Measurements from ENCODE around the gene FAM107B. TPM values are rescaled to one million over a fixed set of nuclear protein-coding genes. Genes with fewer than 3 reads are reported as not detected.

Gene FAM107B
- total RNA-seq, 1 experiment from 2014 or later: 24.5 TPM

DNA sequence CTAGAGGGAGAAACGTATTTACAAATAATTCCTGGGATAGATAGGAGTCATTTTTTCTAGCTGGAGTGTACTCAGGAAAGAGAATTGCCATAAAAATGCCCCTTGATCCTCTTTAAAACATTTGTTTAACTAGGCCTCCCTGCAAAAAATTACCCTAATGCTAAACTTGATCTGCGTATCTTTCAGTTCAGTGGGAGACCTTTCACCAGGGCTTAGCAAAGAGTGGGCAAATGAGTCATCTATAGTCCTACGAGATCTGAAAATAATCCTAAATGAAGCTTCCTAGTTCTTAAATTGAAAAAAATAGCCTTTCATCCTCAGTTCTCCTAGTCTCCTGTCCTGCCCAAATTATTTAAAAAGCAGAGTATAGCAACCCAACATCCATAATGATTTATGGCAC lies 245.3 kb downstream of the FAM107B start:
- no peak for TF ChIP-seq CTCF (conservative IDR thresholded peaks at IDR 0.05)
- Mint-ChIP-seq H3K27me3 (ENCODE audit: low read depth) (no peaks in the 10 kb centered on the region), H3K36me3 (ENCODE audit: insufficient read depth in 1 of 3, low read depth in 3 of 3) (peaks cover 2 to 9% (median 8%) of the 10 kb centered on the region in 3 experiments; a peak in 5 of 7 replicates), H3K27ac (no peak overlapping the region), H3K4me3 (no peak overlapping the region), H3K9me3 (no peaks in the 10 kb centered on the region), H3K4me1 (peaks cover 13% of the 10 kb centered on the region in 2 experiments; a peak in 3 of 4 replicates)
- Histone ChIP-seq H4K5ac (ENCODE audit: insufficient read length, low read depth, low read length) (no peak overlapping the region), H2BK120ac (ENCODE audit: low read depth, low read length, poor library complexity, severe bottlenecking) (no peak overlapping the region), H2AK5ac (ENCODE audit: insufficient read length, low read length) (no peak overlapping the region), H3K4me1 (ENCODE audit: insufficient read depth, low read length) (no peaks in the 10 kb centered on the region), H3K14ac (ENCODE audit: insufficient read depth, low read length) (no peak overlapping the region), H4K91ac (ENCODE audit: insufficient read length, low read depth, low read length) (no peak overlapping the region), H3T11ph (ENCODE audit: low read length) (no peak overlapping the region), H2AFZ (ENCODE audit: low read length) (no peak overlapping the region), H3K4ac (ENCODE audit: low read depth, low read length) (no peak overlapping the region), H3K27ac (ENCODE audit: insufficient read length, low read depth, low read length) (no peak overlapping the region), H3K79me1 (ENCODE audit: insufficient read depth, low read depth, low read length, poor library complexity, severe bottlenecking) (no peaks in the 10 kb centered on the region), H3K9ac (ENCODE audit: extremely low read depth, insufficient read length, low read length) (no peak overlapping the region), H2BK20ac (ENCODE audit: low read depth, low read length, poor library complexity, severe bottlenecking) (no peak overlapping the region), H3K27me3 (ENCODE audit: insufficient read depth, low read length) (no peaks in the 10 kb centered on the region), H4K8ac (replicated peaks; ENCODE audit: insufficient read length, low read depth, low read length) (no peak overlapping the region), H3K9me3 (ENCODE audit: control insufficient read depth, low read depth, low read length) (no peaks in the 10 kb centered on the region), H2BK12ac (ENCODE audit: insufficient read length, low read depth, low read length) (no peak overlapping the region), H3K56ac (ENCODE audit: insufficient read length, low read depth, low read length) (no peak overlapping the region), H3K79me2 (ENCODE audit: insufficient read depth, low read length) (peaks cover 3% of the 10 kb centered on the region; the same call in 1 of the 2 replicates), H2BK5ac (ENCODE audit: insufficient read length, low read length) (no peak overlapping the region), H4K20me1 (ENCODE audit: control insufficient read depth, insufficient read depth, insufficient read length) (no peaks in the 10 kb centered on the region), H3K4me2 (ENCODE audit: insufficient read depth, insufficient read length, low read length) (no peak overlapping the region), H2BK15ac (ENCODE audit: low read depth, low read length) (no peak overlapping the region), H3K23me2 (ENCODE audit: insufficient read length, low read depth, low read length, poor library complexity, severe bottlenecking) (no peaks in the 10 kb centered on the region), H3K23ac (ENCODE audit: insufficient read length, low read depth, low read length) (no peak overlapping the region), H3K18ac (ENCODE audit: insufficient read length, low read depth, low read length) (no peak overlapping the region)
- DNase-seq: no peak
- no CpG with 5 or more reads among the region's 3 CpGs for WGBS (ENCODE audit: extremely low coverage, insufficient read length, low lambda C conversion rate)

Measured in H9 (cell line).